Neuronal stem cell (in vitro differentiated cells): ENCODE measurements around the gene CCDC184.

Experiments used
- DNase-seq: peaks from one replicate; pipeline ENCODE4 v3.0.0-alpha.2; 2013; ENCODE audit warnings: low spot score
- H2AFZ ChIP-seq: one replicate; pipeline ENCODE4 v1.6.1; 2013; ENCODE audit warnings: mild to moderate bottlenecking, low read length, inconsistent platforms
- H2AK5ac ChIP-seq: 2 replicates; pipeline ENCODE4 v1.6.1; 2013; ENCODE audit warnings: low read depth, mild to moderate bottlenecking, inconsistent platforms, low read length, moderate library complexity, mixed read lengths
- H2BK120ac ChIP-seq: 2 replicates; pipeline ENCODE4 v1.6.1; 2013; ENCODE audit warnings: low read depth, mild to moderate bottlenecking, inconsistent platforms, low read length, moderate library complexity, mixed read lengths
- H2BK12ac ChIP-seq: one replicate; pipeline ENCODE4 v1.6.1; 2013; ENCODE audit warnings: low read length, inconsistent platforms
- H2BK15ac ChIP-seq: 2 replicates; pipeline ENCODE4 v1.6.1; 2013; ENCODE audit warnings: mild to moderate bottlenecking, low read length, inconsistent platforms, mixed read lengths
- H2BK5ac ChIP-seq: one replicate; pipeline ENCODE4 v1.6.1; 2013; ENCODE audit warnings: inconsistent platforms, mild to moderate bottlenecking, low read length, moderate library complexity
- H3K14ac ChIP-seq: one replicate; pipeline ENCODE4 v1.6.1; 2013; ENCODE audit warnings: low read length, inconsistent platforms
- H3K18ac ChIP-seq: 2 replicates; pipeline ENCODE4 v1.6.1; 2013; ENCODE audit warnings: low read length, inconsistent platforms
- H3K23ac ChIP-seq: 2 replicates; pipeline ENCODE4 v1.6.1; 2013; ENCODE audit warnings: low read depth, mild to moderate bottlenecking, mixed read lengths, low read length, inconsistent platforms; ENCODE audit not compliant: poor library complexity
- H3K27ac ChIP-seq: replicated peaks from 3 replicates; pipeline ENCODE4 v1.5.1; 2013; ENCODE audit warnings: low read length, inconsistent platforms
- H3K27me3 ChIP-seq, 3 experiments: 2 replicates each; pipeline ENCODE4 v1.6.1; 2013; ENCODE audit warnings: low read length in 3 of 3, mild to moderate bottlenecking in 2 of 3, inconsistent platforms in 1 of 3, low read depth in 1 of 3, mixed read lengths in 1 of 3, moderate library complexity in 1 of 3; ENCODE audit not compliant: control insufficient read depth in 3 of 3, insufficient read depth in 3 of 3
- H3K36me3 ChIP-seq, 2 donors: replicated peaks in 1 of 2; 2 replicates each; pipeline ENCODE4 v1.6.1; 2013; ENCODE audit warnings: low read length in 2 of 2; ENCODE audit not compliant: control insufficient read depth in 2 of 2, insufficient read depth in 2 of 2
- H3K4ac ChIP-seq: 2 replicates; pipeline ENCODE4 v1.6.1; 2013; ENCODE audit warnings: inconsistent platforms, mild to moderate bottlenecking, low read length, moderate library complexity
- H3K4me1 ChIP-seq, 2 donors: 1 replicate in 1 of 2; 2 replicates in 1 of 2; pipeline ENCODE4 v1.6.1; 2013; ENCODE audit warnings: low read length in 2 of 2, low read depth in 1 of 2; ENCODE audit not compliant: control insufficient read depth in 2 of 2, insufficient read depth in 1 of 2
- H3K4me2 ChIP-seq: one replicate; pipeline ENCODE4 v1.6.1; 2013; ENCODE audit warnings: mild to moderate bottlenecking, low read length, inconsistent platforms; ENCODE audit not compliant: insufficient read depth, poor library complexity, severe bottlenecking
- H3K4me3 ChIP-seq, 2 donors: 2 replicates each; pipeline ENCODE4 v1.5.1; 2013; ENCODE audit warnings: low read length in 2 of 2, mild to moderate bottlenecking in 2 of 2, inconsistent platforms in 1 of 2, moderate library complexity in 1 of 2
- H3K79me1 ChIP-seq: one replicate; pipeline ENCODE4 v1.6.1; 2013; ENCODE audit warnings: low read depth, mild to moderate bottlenecking, inconsistent platforms, low read length, moderate library complexity
- H3K9ac ChIP-seq: one replicate; pipeline ENCODE4 v1.6.1; 2013; ENCODE audit warnings: mild to moderate bottlenecking, low read depth, low read length, inconsistent platforms; ENCODE audit not compliant: poor library complexity
- H3K9me3 ChIP-seq, 2 donors: replicated peaks in 1 of 2; 2 replicates each; pipeline versions ENCODE3 to v1.6.1; 2013; ENCODE audit warnings: low read length in 2 of 2, mild to moderate bottlenecking in 2 of 2, inconsistent platforms in 1 of 2, low read depth in 1 of 2, mixed read lengths in 1 of 2, moderate library complexity in 1 of 2; ENCODE audit not compliant: control insufficient read depth in 2 of 2, insufficient read depth in 1 of 2
- H4K8ac ChIP-seq: one replicate; pipeline ENCODE4 v1.6.1; 2013; ENCODE audit warnings: low read depth, mild to moderate bottlenecking, inconsistent platforms, low read length, moderate library complexity
- H4K91ac ChIP-seq: one replicate; pipeline ENCODE4 v1.6.1; 2013; ENCODE audit warnings: low read length, low read depth, mild to moderate bottlenecking, inconsistent platforms; ENCODE audit not compliant: poor library complexity
- WGBS, 2 donors: extraction: QIAGEN DNeasy Blood & Tissue Kit; methylation state at CpG; one replicate each; pipeline ENCODE4 v1.1.7; 2013; ENCODE audit warnings: missing lambda C conversion rate in 2 of 2, mixed read lengths in 1 of 2; ENCODE audit not compliant: insufficient read length in 2 of 2, insufficient replicate concordance in 1 of 2; ENCODE audit errors: extremely low coverage in 2 of 2; 5-methylcytosine and 5-hydroxymethylcytosine counted together

The CCDC184 gene

DNA sequence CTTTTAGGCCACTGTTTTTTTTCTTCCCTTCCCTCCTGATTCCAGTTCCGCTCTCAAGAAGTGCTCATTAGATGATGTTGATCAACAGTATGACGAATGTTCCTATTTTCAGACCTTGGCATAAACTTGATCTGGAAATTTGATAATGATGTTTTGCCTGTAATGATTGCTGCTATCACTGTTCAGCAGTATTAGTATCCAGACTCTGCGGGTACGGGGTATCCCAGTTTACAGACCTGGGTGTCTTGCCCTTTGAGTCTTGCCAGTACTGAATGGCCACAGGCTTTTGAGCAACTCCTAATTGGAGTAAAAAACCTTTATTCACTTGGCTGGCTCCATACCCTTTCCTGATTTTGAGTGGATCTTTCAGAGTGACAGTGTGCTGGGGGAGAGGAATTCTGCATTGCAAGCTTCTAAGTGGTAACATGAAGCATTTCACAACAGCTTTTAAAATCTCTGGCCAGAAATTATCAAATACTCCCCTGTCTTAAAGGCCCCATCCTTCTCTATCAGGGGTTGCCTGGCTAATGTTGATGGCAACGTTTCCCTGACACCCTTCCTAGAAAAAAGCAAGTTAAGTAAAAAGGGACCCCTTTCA lies 20.2 kb upstream of the CCDC184 start:
- no peak overlapping the region for H3K14ac ChIP-seq
- H3K4me1 ChIP-seq = no peaks in the 10 kb centered on the region
- H3K18ac ChIP-seq = no peak overlapping the region
- no peak overlapping the region for H4K91ac ChIP-seq
- no peak overlapping the region for H2BK120ac ChIP-seq
- H3K9ac ChIP-seq = no peak overlapping the region
- DNase-seq = no peak
- no peak overlapping the region for H3K4ac ChIP-seq
- no peak overlapping the region for H2AK5ac ChIP-seq
- no CpG with 5 or more reads among the region's 5 CpGs for WGBS, 2 donors
- H3K4me3 ChIP-seq = no peak overlapping the region
- H3K4me2 ChIP-seq = no peak overlapping the region
- peaks cover 0 to 7% (median 0%) of the 10 kb centered on the region in 3 experiments for H3K27me3 ChIP-seq
- peaks cover 0 to 2% of the 10 kb centered on the region in 2 donors for H3K9me3 ChIP-seq
- no peak overlapping the region for H2BK15ac ChIP-seq
- no peak overlapping the region for H3K23ac ChIP-seq
- H3K79me1 ChIP-seq = no peaks in the 10 kb centered on the region
- H3K36me3 ChIP-seq = no peaks in the 10 kb centered on the region
- no peak overlapping the region for H3K27ac ChIP-seq
- no peak overlapping the region for H2BK5ac ChIP-seq
- no peak overlapping the region for H2BK12ac ChIP-seq
- H2AFZ ChIP-seq = no peak overlapping the region
- H4K8ac ChIP-seq = no peak overlapping the region

- H2BK120ac ChIP-seq = no peak overlapping the region
- H2AK5ac ChIP-seq = no peak overlapping the region
- H3K9me3 ChIP-seq = peaks cover 0 to 2% of the 10 kb centered on the region in 2 donors
- peaks cover 0 to 7% (median 0%) of the 10 kb centered on the region in 3 experiments for H3K27me3 ChIP-seq
- no peak overlapping the region for H3K23ac ChIP-seq
- no peak overlapping the region for H4K91ac ChIP-seq
- no peak overlapping the region for H2BK15ac ChIP-seq
- no peak overlapping the region for H3K4ac ChIP-seq
- DNase-seq = no peak
- H3K79me1 ChIP-seq = no peaks in the 10 kb centered on the region
- no peak overlapping the region for H3K9ac ChIP-seq
- H3K27ac ChIP-seq = no peak overlapping the region
- H2AFZ ChIP-seq = no peak overlapping the region
- no peak overlapping the region for H4K8ac ChIP-seq
- no peak overlapping the region for H3K14ac ChIP-seq
- no peak overlapping the region for H3K4me3 ChIP-seq
- H2BK12ac ChIP-seq = no peak overlapping the region
- H3K18ac ChIP-seq = no peak overlapping the region
- H3K4me1 ChIP-seq = no peaks in the 10 kb centered on the region
- WGBS, 2 donors = no CpG with 5 or more reads among the region's 2 CpGs
- H3K4me2 ChIP-seq = no peak overlapping the region
- no peak overlapping the region for H2BK5ac ChIP-seq
- H3K36me3 ChIP-seq = no peaks in the 10 kb centered on the region
Measured at GRCh38 chr12:48164451-48164850, 19.0 kb upstream of the CCDC184 start.

GRCh38 chr12:48165089-48165981 lies 18.1 kb upstream of the CCDC184 start:
- Histone ChIP-seq H2BK120ac (no peak overlapping the region), H3K18ac (no peak overlapping the region), H3K4ac (no peak overlapping the region), H3K4me1 (no peaks in the 10 kb centered on the region), H2AFZ (no peak overlapping the region), H2BK5ac (no peak overlapping the region), H2BK12ac (no peak overlapping the region), H3K36me3 (no peaks in the 10 kb centered on the region), H2AK5ac (no peak overlapping the region), H3K9ac (no peak overlapping the region), H2BK15ac (no peak overlapping the region), H3K79me1 (no peaks in the 10 kb centered on the region), H3K4me3 (no peak overlapping the region), H4K8ac (no peak overlapping the region), H3K27me3 (peaks cover 0 to 7% (median 0%) of the 10 kb centered on the region in 3 experiments), H3K23ac (no peak overlapping the region), H4K91ac (no peak overlapping the region), H3K14ac (no peak overlapping the region), H3K27ac (no peak overlapping the region), H3K9me3 (peaks cover 0 to 2% of the 10 kb centered on the region in 2 donors), H3K4me2 (no peak overlapping the region)
- no CpG with 5 or more reads among the region's 2 CpGs for WGBS, 2 donors
- DNase-seq = peak; percentile 62

DNA sequence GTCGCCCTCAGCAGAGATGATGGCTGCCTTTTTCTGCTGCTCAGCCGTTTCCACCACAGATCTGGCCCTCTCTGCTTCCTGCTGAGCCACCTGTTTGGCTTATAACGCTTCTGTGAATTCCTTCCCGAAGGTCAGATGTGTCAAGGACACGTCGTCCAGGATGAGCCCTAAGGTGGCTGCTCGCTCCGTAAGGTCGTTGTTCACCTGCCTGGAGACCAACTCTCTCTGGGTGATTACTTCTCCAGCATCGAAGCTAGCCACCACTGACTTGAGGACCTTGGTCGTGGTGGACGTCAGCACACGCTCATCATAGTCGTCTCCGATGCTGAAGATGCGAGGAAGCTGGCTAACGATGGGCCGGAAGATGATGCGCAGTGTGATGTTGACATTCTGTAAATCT lies 14.4 kb upstream of the CCDC184 start:
- Histone ChIP-seq H3K18ac (peak overlapping the region; percentile 83), H4K8ac (no peak overlapping the region), H3K23ac (no peak overlapping the region), H3K14ac (peak overlapping the region; percentile 75), H3K4ac (no peak overlapping the region), H2AFZ (no peak overlapping the region), H3K36me3 (no peaks in the 10 kb centered on the region), H3K79me1 (no peaks in the 10 kb centered on the region), H3K27ac (no peak overlapping the region), H3K4me1 (no peaks in the 10 kb centered on the region), H3K9ac (no peak overlapping the region), H2BK12ac (peak overlapping the region; percentile 7), H3K27me3 (no peaks in the 10 kb centered on the region), H3K9me3 (peaks cover 0 to 2% of the 10 kb centered on the region in 2 donors), H4K91ac (no peak overlapping the region), H3K4me2 (no peak overlapping the region), H3K4me3 (no peak overlapping the region), H2BK15ac (peak overlapping the region; percentile 58), H2BK120ac (no peak overlapping the region), H2AK5ac (no peak overlapping the region), H2BK5ac (no peak overlapping the region)
- DNase-seq = no peak
- no CpG with 5 or more reads among the region's 19 CpGs for WGBS, 2 donors
